HG03575 (cell line): ENCODE measurements around the gene PTPRT.

Experiments used
- ATAC-seq: cut with Tn5 transposase; IDR thresholded peaks from one replicate; pipeline ENCODE4 v1.9.1; 2021; ENCODE audit not compliant: unreplicated experiment, insufficient number of reproducible peaks, low FRiP score; ENCODE audit errors: extremely low read depth

The PTPRT gene

DNA sequence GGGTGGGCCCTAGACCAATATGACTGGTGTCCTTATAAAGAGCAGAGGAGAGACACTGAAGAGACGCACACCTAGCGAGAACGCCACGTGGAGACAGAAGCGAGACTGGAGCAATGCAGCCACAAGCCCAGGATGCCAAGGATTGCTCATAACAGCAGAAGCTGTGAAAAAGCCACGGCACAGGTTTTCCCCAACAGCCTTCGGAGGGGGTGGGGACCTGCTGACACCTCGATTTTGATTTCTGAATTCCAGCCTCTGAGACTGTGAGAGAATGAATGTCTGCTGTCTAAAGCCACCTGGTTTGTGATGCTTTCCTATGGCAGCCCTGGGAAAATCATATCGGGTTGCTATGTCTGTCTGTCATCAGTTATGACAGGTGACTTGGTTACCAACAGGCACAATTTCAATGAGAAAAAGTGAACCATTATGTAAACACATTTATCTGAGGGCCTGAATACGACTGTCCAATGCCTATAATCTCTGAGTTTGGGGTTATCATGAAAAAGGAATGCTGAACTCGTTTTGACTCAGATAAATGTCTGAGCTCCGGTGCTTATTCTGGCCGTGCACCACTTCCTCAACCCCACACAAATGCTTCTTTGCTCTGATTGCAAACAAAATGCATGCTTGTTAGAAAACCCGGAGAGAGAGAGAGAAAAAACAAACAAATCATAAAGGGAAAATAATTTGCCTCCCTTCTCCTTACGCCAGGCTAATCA, 769.7 kb downstream of the PTPRT start:
- ATAC-seq: no peak

DNA sequence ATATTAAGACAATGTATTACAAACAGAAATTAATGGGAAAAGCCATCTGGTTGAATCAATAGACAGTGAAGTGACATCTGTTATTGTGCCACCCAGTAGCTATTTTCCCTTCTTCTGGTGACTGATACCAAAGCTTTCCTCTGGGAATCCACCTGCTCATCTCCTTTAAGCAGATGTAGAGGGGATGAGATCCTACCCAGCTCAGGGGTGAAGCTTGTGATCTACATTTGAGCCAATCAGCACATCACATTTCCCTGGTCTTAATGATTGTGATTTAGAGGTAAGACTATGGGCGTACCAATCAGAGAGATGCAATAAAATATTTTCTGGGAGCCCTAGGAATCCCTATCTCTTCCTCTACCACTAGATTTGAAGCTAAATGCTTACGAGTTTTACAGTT, 782.9 kb downstream of the PTPRT start:
- ATAC-seq: no peak

DNA sequence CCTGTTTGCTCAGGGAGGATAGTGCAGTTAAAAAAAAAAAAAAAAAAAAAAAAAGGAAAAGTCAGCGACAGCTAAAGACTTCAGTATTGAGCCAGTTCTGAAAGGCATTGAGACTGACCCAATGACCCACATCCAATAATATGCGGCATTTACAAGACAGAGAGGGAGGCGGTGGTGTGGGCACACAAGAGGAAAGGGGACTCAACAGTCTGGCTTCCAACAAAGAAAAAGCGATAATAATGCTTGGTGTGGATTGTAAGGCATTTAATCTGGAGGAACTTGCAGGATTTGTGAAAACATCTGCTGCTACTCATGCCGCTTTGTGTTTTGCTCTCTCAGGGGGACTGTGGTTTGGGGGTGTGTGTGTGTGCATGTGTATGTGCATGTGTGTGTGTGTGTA, 787.3 kb downstream of the PTPRT start:
- no peak for ATAC-seq

DNA sequence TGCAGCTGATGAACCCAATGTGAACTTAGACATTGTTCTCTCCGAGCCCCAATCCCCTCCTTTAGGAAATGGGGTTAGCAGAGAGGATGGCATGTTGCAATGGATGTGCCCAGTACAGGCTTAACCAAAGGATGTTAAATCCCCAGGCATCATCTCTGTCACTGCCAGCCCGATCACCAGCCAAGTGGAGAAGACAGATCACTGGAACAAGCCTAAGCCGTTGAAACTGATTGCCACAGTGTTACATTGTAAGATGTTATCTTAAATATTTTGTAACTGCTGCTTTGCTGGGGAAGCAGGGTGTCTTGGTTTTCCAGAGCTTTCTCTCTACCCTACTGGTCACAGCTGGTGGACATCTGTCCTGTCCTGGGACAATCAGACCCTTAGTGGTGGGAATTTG, 788.1 kb downstream of the PTPRT start:
- no peak for ATAC-seq

DNA sequence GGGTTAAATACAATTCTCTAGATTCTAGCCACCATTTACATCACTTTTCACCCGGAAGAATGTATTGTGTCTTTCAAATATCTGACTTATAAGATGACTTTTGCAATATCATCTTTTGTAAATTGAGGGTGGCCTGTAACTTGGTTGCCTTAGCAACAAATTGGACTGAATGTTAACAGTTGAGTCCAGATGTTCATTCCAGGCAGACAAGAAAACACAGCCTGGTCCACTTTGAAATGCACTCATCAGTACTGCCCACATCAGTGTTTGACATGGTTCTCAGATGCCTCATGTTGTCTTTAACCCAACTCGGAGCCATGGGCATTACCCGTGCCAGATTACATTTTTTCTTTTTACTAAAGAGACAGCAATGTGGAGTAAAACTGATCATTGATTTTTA, 789.9 kb downstream of the PTPRT start:
- ATAC-seq: no peak

DNA sequence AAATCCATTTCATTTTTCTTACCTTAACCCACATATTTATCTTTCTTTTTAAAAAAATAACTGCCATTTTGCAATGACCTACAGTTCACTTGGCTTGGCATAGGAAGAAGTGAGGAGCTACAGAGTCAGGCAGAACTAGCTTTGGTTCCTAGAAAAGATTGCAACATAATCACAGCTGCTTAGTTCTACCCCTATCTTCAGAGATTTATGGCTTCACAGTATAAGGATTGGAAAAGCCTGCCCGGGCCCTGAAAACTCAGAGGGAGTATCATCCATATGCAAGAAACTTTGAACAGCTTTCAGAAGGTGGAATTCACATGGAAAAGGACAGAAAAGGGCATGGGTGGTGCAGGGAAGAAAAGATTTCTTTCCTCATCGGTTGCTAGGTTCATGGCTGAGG, 797.3 kb downstream of the PTPRT start:
- no peak for ATAC-seq

DNA sequence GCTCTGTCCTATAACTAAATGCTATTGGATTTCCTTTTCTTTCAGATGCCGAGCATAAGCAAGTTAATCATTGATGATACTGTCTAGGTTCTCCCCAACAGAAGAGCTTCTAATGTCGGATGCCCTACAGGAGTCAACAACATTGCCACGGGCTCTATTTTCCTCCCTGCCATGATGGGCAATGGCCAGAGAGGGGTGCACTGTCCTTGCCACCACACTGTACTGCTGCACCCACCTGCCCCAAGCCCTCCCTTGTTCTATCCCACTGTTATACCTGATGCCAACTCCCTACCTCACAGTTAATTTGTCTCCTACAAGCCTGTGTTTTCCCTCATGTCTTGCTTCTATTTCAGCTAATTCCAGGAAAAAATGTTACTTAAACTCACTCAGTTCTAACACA, 797.9 kb downstream of the PTPRT start:
- ATAC-seq: no peak

DNA sequence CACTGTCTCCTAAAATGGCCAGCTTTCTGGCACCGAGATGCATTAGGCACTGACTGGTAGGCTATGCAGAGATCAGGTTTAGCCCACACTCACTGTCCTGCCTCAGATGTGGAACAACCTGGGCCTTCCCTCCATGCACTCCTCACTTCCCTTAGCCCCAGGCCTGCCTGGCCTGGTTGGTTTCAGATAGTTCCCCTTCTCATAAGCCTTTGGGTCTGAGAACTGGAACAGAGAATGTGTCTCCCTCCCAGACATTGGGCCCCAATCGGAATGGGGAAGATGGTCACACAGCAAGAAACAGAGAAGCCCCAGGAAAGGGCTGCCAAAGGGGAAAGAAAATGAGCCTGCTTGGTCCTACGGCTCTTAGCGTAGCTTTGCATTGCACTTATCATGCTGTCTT, 809.4 kb downstream of the PTPRT start:
- no peak for ATAC-seq

DNA sequence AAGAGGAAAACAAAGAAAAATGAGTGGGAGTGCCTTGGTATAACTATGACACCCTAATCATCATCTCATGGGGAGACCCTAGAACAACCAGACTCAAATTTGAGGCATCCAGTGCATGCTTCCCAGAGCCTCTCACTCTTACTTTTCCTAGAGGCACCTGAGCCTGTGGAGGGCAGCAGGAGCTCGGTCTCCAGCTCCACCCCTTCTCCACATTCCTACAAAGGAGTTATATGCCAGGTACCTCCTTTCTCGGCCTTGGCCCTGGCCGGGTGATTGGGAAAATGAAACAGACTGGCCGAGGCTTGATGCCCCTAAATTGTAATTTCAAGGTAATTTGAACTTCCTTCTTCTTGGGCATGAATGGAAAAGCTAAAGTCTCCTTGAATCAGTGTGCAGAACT, 810.3 kb downstream of the PTPRT start:
- ATAC-seq: no peak

DNA sequence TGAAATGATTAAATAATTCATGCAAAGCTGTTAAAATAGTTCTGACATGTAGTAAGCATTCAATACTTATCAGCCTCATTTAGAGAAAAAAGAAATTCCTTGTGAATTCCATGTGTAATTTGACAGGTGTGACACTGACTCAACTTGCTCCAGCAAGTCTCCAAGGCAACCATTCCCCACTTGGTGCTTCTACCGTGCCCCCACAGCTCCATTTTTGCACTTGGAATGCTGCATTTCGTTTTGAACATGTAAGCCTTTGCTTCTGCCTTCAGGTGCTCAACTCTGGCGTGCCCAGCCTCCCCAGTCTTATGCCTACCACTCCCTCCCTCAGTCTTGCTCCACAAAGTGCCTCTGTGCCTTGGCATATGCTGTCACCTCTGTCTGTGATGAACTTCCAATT, 810.9 kb downstream of the PTPRT start:
- no peak for ATAC-seq

DNA sequence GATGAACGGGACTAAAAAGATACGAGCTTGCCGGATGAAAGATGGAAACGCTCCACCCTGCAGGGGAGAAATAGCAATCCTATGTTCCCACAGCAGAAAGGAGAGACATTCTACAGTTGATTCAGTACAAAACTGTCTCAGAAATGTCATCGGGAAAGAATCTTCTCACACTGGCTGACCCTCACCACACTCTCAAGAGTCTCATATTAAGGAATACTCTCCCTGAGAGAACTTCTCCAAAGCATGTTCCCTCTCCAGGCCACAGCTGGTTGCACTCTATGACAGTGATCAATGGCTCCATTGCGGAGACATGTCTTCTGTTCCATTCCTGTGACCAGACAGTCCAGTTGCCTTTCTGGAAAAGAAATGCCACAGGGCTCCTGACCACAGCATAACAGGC, 813.6 kb downstream of the PTPRT start:
- ATAC-seq: no peak

DNA sequence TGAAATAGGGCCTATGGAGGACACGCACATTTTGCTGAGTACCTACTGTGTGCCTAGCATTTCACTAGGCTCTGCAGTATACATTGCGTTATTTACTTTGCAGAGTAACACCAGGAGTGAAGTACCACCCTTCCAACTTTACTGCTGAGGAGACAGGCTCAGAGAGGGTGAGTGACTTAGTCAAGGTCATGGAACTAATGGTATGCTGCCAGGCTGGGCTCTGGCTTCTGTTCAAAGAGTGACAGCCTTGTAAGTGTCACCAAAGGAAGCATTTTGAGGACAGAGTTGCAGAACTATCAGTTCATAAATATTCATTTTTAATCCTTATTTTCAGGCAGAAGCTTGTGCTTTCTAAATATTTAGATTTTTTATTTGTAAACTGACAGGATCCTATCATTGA, 816.7 kb downstream of the PTPRT start:
- ATAC-seq: no peak

DNA sequence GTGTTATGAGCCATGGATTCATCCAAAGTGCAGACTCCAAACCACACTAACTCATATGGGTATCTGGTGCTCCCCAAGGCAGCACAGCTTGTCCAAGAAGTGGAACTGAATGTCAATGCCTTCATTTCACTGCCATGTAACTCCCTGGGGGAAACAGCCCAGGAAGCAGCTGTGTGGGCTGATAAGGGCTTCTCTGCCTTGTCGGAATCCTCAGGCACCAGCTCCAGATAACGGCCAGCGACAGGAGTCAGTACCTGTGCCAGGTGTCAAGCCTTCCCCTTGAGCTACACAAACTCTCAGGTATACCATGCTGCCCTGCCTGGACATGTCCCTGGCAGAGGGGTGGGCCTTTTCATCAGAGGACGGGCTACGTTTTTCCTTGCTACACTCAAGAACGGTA, 819.6 kb downstream of the PTPRT start:
- no peak for ATAC-seq

DNA sequence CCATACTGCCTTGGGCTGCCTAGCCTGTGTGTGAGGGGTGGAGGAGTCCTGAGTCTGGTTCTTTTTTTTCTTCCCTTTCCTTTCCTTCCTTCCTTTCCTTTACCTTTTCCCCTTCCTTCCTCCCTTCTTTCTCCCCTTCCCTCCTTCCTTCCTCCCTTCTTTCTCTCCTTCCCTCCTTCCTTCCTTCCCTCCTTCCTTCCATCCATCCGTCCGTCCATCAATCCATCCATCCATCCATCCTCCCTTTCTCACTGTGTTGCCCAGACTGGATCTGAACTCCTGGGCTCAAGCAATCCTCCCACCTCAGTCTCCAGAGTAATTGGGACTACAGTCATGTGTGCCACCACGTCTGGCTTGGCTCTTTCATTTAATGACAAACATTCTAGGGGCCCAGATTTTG, 820.8 kb downstream of the PTPRT start:
- no peak for ATAC-seq

DNA sequence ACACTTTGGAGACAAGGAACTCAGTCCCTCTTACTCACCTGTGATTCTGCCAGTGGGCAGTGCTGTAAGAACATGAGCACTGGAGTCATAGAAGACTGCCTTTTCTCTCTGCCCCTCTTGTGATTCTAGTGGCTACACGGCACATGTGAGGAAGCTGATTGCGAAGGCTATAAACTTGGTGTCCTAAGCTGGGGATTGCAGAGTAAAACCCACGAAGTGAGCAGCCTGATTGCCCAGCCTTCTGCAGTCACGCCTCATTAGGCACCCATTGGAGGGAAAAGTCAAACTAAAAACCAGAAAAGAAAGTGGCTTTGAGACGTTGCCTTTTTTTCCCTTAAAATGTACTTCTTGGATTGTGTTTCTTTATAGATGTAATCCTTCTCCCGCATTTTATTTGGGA, 823.1 kb downstream of the PTPRT start:
- ATAC-seq: no peak

DNA sequence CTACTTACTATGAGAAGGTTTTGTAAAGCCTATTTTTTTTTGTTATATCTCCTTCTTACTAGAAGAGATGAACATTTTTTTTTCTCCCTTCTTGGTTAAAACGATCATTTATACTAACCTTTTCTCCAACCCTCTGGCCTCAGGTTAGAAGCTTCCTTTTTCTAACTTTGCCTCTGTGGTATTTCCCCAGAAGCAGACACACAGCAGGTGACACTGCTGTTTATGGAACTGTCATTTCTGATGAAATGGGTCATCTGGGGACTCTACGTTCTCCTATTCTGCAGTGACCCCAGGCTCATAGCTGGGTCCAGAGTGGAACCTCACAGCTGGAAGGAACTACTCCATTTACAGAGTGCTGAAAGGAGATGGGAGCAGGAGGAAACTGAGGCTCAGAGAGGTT, 825.3 kb downstream of the PTPRT start:
- ATAC-seq: no peak

DNA sequence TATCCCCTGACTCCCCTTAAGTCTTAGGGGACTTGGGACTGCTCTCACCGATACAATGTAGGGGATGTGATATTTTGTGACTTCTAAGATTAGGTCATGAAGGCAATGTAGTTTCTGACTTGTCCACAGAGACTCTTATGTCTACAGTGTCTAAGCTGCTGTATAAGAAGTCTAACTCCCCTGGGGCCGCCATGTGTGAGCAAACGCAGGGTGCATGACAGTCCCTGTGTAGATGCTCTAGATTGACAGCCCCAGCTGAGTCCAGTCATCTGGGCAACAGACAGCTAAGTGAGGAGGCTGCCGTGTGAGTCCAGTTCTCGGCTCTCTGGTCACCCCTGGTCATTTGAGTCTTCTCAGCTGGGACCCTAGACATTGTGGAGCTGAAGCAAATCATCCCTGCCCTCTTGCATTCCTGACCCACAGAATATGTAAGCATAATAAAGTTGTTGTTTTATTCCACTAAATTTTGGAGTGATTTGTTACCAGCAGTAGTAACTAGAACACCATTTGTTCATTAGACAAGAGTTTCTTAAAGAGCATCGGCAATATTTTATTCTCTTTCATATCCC, 828.2 kb downstream of the PTPRT start:
- no peak for ATAC-seq

DNA sequence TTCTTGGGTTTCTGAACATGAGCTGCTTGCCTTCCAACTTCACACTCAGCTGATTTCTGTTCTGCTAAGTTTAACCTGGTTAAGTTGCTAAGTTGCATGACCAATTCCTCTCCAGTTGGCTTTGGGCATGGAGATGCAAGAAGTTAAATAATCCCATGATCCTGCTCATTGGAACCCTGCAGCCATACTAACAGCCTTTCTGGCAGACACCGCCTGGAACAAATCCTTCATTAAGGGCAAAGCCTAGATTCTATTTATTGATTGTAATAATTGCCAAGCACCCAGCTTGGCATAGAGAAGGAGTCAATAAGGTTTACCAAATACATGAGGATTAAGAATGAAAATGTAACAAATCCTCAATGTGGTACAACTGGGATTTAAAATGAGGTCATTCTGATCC, 829.1 kb downstream of the PTPRT start:
- ATAC-seq: no peak

DNA sequence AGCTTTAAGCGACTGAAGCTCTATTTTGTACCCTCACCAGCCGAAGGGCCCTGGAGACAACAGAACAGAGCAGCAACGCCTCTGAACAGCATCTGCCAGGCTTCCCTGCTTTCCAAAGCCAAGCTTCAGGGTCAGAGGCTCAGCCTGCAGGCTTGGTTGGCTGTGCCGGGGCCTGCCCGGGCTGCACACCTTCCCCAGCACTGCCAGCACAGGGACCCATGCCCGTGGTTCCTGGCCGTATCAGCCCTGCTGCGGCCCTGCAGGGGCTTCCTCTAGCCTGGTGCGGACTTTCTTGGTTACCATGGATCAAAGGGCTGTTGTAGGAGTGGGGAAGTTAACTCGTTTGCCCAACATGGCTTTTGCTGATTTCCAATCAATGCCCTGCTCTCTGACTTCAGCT, 830.1 kb downstream of the PTPRT start:
- no peak for ATAC-seq

DNA sequence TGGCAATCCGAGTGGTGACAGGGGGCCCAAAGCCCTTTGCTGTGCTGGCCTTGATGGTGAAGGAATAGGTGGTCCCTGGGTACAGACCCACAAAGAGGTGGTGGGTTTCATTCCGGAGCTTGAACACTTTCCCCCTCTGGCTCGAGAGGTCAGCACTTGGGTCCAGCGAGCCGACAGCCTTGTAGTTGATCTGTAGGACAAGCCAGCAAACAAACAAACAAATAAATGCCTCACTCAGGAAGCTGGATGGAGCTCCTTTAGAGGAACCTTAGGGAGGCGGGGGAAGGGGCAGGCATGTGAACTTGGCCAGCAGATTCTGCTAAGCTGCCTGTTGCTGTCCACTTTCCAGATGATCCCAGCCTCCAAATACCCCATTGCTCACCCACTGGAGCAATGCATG, 837.6 kb downstream of the PTPRT start:
- ATAC-seq: no peak

DNA sequence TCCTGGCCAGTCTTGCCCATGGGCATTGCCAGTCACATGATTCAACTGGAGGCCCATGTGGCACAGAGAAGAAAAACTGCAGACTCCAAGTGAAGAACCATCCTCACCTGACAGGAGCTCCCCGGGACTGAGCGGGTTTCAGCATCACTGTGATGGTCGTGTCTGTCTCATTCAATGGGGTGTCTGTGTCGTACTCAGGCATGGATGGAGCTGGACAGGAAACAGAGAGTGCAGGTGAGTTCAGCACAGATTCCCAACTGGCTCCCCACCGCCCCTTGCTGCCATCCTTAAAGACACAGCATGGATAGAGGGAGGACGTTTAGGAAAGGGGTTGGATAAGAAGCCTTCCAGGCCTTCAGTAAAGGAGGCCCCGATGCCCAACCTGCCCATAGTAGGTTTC, 839.2 kb downstream of the PTPRT start:
- ATAC-seq: no peak
